IMR-90 (cell line): ENCODE results near the gene RHOG. TPM values are rescaled to one million over a fixed set of nuclear protein-coding genes. Genes with fewer than 3 reads are reported as not detected.

ENCODE experiments used
- ATAC-seq: fragments of 200-7000 bp; cut with Tn5 transposase; 2 replicates; pipeline ENCODE4 v1.9.1; 2020; ENCODE audit warnings: low read depth, mild to moderate bottlenecking, moderate library complexity
- BruUV-seq: library from RNA; stranded (reverse); fragments of 400-500 nt; replicated peaks from 2 replicates; lab custom pipeline; 2021; lab: Mats Ljungman, UMichigan
- CTCF ChIA-PET: fragments of 300-600 bp; formaldehyde crosslinking; extraction: SDS; loops from one replicate; lab custom pipeline; 2021; ENCODE audit warnings: antibody characterized with exemption; lab: Yijun Ruan, JAX
- POLR2A ChIA-PET: fragments of 300-600 bp; sonication (Branson Sonifier 250); formaldehyde crosslinking; loops from one replicate; lab custom pipeline; 2022; ENCODE audit warnings: antibody characterized with exemption; ENCODE audit not compliant: unreplicated experiment; lab: Charles Lee
- DNase-seq: peaks from one replicate; pipeline ENCODE4 v3.0.0; 2013
- H2AFZ ChIP-seq: replicated peaks from 2 replicates; pipeline ENCODE3; 2013; ENCODE audit warnings: low read length, mild to moderate bottlenecking; ENCODE audit not compliant: poor library complexity
- H2AK5ac ChIP-seq: 2 replicates; pipeline ENCODE4 v1.6.1; 2013; ENCODE audit warnings: low read depth, low read length, inconsistent platforms
- H2AK9ac ChIP-seq: replicated peaks from 2 replicates; pipeline ENCODE3; 2013; ENCODE audit warnings: mild to moderate bottlenecking, low read depth, low read length, moderate library complexity; ENCODE audit not compliant: poor library complexity
- H2BK120ac ChIP-seq: 2 replicates; pipeline ENCODE4 v1.6.1; 2013; ENCODE audit warnings: low read depth, low read length, inconsistent platforms
- H2BK15ac ChIP-seq: 3 replicates; pipeline ENCODE4 v1.6.1; 2013; ENCODE audit warnings: low read depth, low read length, inconsistent platforms
- H2BK20ac ChIP-seq: 2 replicates; pipeline ENCODE4 v1.6.1; 2013; ENCODE audit warnings: low read depth, mild to moderate bottlenecking, inconsistent platforms, low read length, moderate library complexity
- H2BK5ac ChIP-seq: 2 replicates; pipeline ENCODE4 v1.6.1; 2013; ENCODE audit warnings: mild to moderate bottlenecking, low read depth, low read length, inconsistent platforms; ENCODE audit not compliant: poor library complexity, severe bottlenecking
- H3K14ac ChIP-seq: replicated peaks from 2 replicates; pipeline ENCODE4 v1.6.1; 2013; ENCODE audit warnings: low read depth, low read length, inconsistent platforms
- H3K18ac ChIP-seq: 2 replicates; pipeline ENCODE4 v1.6.1; 2013; ENCODE audit warnings: low read depth, low read length, control low read depth
- H3K23ac ChIP-seq: 2 replicates; pipeline ENCODE4 v1.6.1; 2013; ENCODE audit warnings: low read depth, low read length, inconsistent platforms
- H3K27ac ChIP-seq: 2 replicates; pipeline ENCODE4 v1.5.1; 2013; ENCODE audit warnings: mild to moderate bottlenecking, control low read depth, low read length; ENCODE audit not compliant: insufficient read depth
- H3K27me3 ChIP-seq: 2 replicates; pipeline ENCODE4 v1.6.1; 2013; ENCODE audit warnings: low read length; ENCODE audit not compliant: control insufficient read depth, insufficient read depth
- H3K36me3 ChIP-seq: 2 replicates; pipeline ENCODE4 v1.6.1; 2013; ENCODE audit warnings: low read length, mixed read lengths; ENCODE audit not compliant: control insufficient read depth, insufficient read depth
- H3K4ac ChIP-seq: 2 replicates; pipeline ENCODE4 v1.6.1; 2013; ENCODE audit warnings: low read depth, low read length, inconsistent platforms
- H3K4me1 ChIP-seq: 2 replicates; pipeline ENCODE4 v1.6.1; 2013; ENCODE audit warnings: low read length, mixed read lengths; ENCODE audit not compliant: control insufficient read depth, insufficient read depth
- H3K4me2 ChIP-seq: 2 replicates; pipeline ENCODE4 v1.6.1; 2013; ENCODE audit warnings: low read depth, mild to moderate bottlenecking, control low read depth, low read length, moderate library complexity
- H3K4me3 ChIP-seq: 2 replicates; pipeline ENCODE4 v1.5.1; 2013; ENCODE audit warnings: low read depth, mild to moderate bottlenecking, control low read depth, low read length, moderate library complexity; ENCODE audit not compliant: insufficient read depth
- H3K56ac ChIP-seq: 2 replicates; pipeline ENCODE4 v1.6.1; 2013; ENCODE audit warnings: low read length, inconsistent platforms; ENCODE audit not compliant: insufficient read depth; ENCODE audit errors: extremely low read depth
- H3K79me1 ChIP-seq, 2 experiments: 2 replicates each; pipeline ENCODE4 v1.6.1; 2013; ENCODE audit warnings: low read length in 2 of 2, inconsistent platforms in 1 of 2, low read depth in 1 of 2
- H3K9ac ChIP-seq: 2 replicates; pipeline ENCODE4 v1.6.1; 2013; ENCODE audit warnings: low read depth, low read length, control low read depth
- H3K9me1 ChIP-seq: 2 replicates; pipeline ENCODE4 v1.6.1; 2013; ENCODE audit warnings: low read length, inconsistent platforms; ENCODE audit not compliant: insufficient read depth
- H3K9me3 ChIP-seq: 2 replicates; pipeline ENCODE4 v1.6.1; 2013; ENCODE audit warnings: low read length; ENCODE audit not compliant: control insufficient read depth, insufficient read depth
- H4K20me1 ChIP-seq: 2 replicates; pipeline ENCODE4 v1.6.1; 2013; ENCODE audit warnings: low read length, inconsistent platforms; ENCODE audit not compliant: insufficient read depth
- H4K5ac ChIP-seq: 2 replicates; pipeline ENCODE4 v1.6.1; 2013; ENCODE audit warnings: mild to moderate bottlenecking, low read depth, low read length, control low read depth
- H4K8ac ChIP-seq, 2 experiments: 2 replicates each; pipeline ENCODE4 v1.6.1; 2013; ENCODE audit warnings: low read depth in 2 of 2, low read length in 2 of 2, control low read depth in 1 of 2, inconsistent platforms in 1 of 2
- H4K91ac ChIP-seq: 2 replicates; pipeline ENCODE4 v1.6.1; 2013; ENCODE audit warnings: low read depth, low read length, inconsistent platforms; ENCODE audit not compliant: insufficient read depth
- BHLHE40 ChIP-seq: fragments of 150-350 bp; IDR thresholded peaks from 2 replicates; pipeline ENCODE4 v1.6.1; 2016; ENCODE audit warnings: mild to moderate bottlenecking, low read depth, low read length
- CEBPB ChIP-seq: IDR thresholded peaks from 2 replicates; pipeline ENCODE4 v1.6.1; 2012; ENCODE audit warnings: low read depth, low read length, improper control_type of control experiment
- CHD1 ChIP-seq: IDR thresholded peaks from 2 replicates; pipeline ENCODE4 v1.6.1; 2012; ENCODE audit warnings: low read depth, low read length, improper control_type of control experiment
- FOS ChIP-seq: fragments of 150-350 bp; IDR thresholded peaks from 2 replicates; pipeline ENCODE4 v1.6.1; 2016; ENCODE audit warnings: low read depth, low read length
- MAFK ChIP-seq: IDR thresholded peaks from 2 replicates; pipeline ENCODE4 v1.6.1; 2012; ENCODE audit warnings: low read depth, low read length, improper control_type of control experiment
- MAZ ChIP-seq: IDR thresholded peaks from 2 replicates; pipeline ENCODE4 v1.6.1; 2012; ENCODE audit warnings: low read depth, mild to moderate bottlenecking, low read length, improper control_type of control experiment, moderate library complexity, borderline replicate concordance
- MXI1 ChIP-seq: IDR thresholded peaks from 2 replicates; pipeline ENCODE4 v1.6.1; 2012; ENCODE audit warnings: low read depth, mild to moderate bottlenecking, low read length, moderate library complexity, borderline replicate concordance
- NFE2L2 ChIP-seq: fragments of 150-350 bp; IDR thresholded peaks from 2 replicates; pipeline ENCODE4 v1.6.1; 2016; ENCODE audit warnings: low read depth, mild to moderate bottlenecking, low read length
- POLR2A ChIP-seq: IDR thresholded peaks from 2 replicates; pipeline ENCODE4 v1.6.1; 2012; ENCODE audit warnings: mild to moderate bottlenecking, low read depth, low read length
- RAD21 ChIP-seq: IDR thresholded peaks from 2 replicates; pipeline ENCODE4 v1.6.1; 2012; ENCODE audit warnings: low read length, improper control_type of control experiment
- RCOR1 ChIP-seq: IDR thresholded peaks from 2 replicates; pipeline ENCODE4 v1.6.1; 2012; ENCODE audit warnings: mild to moderate bottlenecking, low read length, improper control_type of control experiment; ENCODE audit not compliant: insufficient replicate concordance
- RFX5 ChIP-seq: IDR thresholded peaks from 2 replicates; pipeline ENCODE4 v1.8.0; 2012; ENCODE audit warnings: low read depth, mild to moderate bottlenecking, low read length, moderate library complexity
- SMC3 ChIP-seq: fragments of 150-350 bp; IDR thresholded peaks from 2 replicates; pipeline ENCODE4 v1.6.1; 2016; ENCODE audit warnings: low read depth, mild to moderate bottlenecking, antibody characterized with exemption, low read length, moderate library complexity
- USF2 ChIP-seq: fragments of 150-350 bp; IDR thresholded peaks from 2 replicates; pipeline ENCODE4 v1.6.1; 2017; ENCODE audit warnings: mild to moderate bottlenecking, antibody characterized with exemption, low read length, low read depth
- WGBS, 2 experiments: methylation state at CpG; one replicate each; pipeline versions ENCODE4 v1.1.5 to v1.1.7; 2013; ENCODE audit warnings: missing lambda C conversion rate in 2 of 2; ENCODE audit not compliant: insufficient read length in 1 of 2; ENCODE audit errors: extremely low coverage in 2 of 2; 5-methylcytosine and 5-hydroxymethylcytosine counted together
- dilution Hi-C: fragments of 300-500 bp; cut with HindIII; formaldehyde crosslinking; loops from one replicate; pipeline ENCODE4 v1.14.3; 2018; ENCODE audit warnings: low sequenced_read_pairs; ENCODE audit not compliant: unreplicated experiment
- in situ Hi-C: fragments of 300-500 bp; cut with MboI; formaldehyde crosslinking; loops from 3 replicates; pipeline ENCODE4 v1.14.3; 2019; ENCODE audit warnings: low sequenced_read_pairs, inconsistent platforms, mixed read lengths
- intact Hi-C: fragments of 100-400 bp; cut with micrococcal nuclease; formaldehyde crosslinking; loops from 2 replicates; pipeline ENCODE4 v1.10.0; 2022
- polyA plus RNA-seq, 3 experiments: library from polyadenylated mRNA; depleted of rRNA; stranded (reverse); fragments of >200 nt; gene quantifications; 2 replicates each; pipeline ENCODE4 v1.2.3, GENCODE V29; 2012; ENCODE audit warnings: low replicate concordance in 1 of 3
- total RNA-seq: library from RNA; depleted of rRNA; stranded (reverse); fragments of >200 nt; gene quantifications from 2 replicates; pipeline ENCODE4 v1.2.3, GENCODE V29; 2012
- TF ChIP-seq, protein P1 (sequence below): fragments of 150-350 bp; IDR thresholded peaks from 2 replicates; pipeline ENCODE4 v1.6.1; 2016; ENCODE audit warnings: low read depth, mild to moderate bottlenecking, low read length, moderate library complexity, borderline replicate concordance
- TF ChIP-seq, protein P2 (sequence below): conservative IDR thresholded peaks from 2 replicates; pipeline ENCODE4 v1.5.1; 2012; ENCODE audit warnings: mild to moderate bottlenecking, low read depth, low read length, improper control_type of control experiment

The RHOG gene
- total and polyA plus RNA-seq, 2 of the 4 experiments (the other 2 are of a cell fraction): 16.3 to 114 TPM

- Histone ChIP-seq H3K79me1 (peaks cover 5 to 18% of the 10 kb centered on the region in 2 experiments), H3K23ac (no peak overlapping the region), H3K27ac (no peak overlapping the region), H3K9ac (no peak overlapping the region), H2AK9ac (no peak overlapping the region), H3K4me1 (peaks cover 4% of the 10 kb centered on the region), H2BK20ac (no peak overlapping the region), H3K27me3 (no peaks in the 10 kb centered on the region), H3K9me3 (no peaks in the 10 kb centered on the region), H2AFZ (no peak overlapping the region), H4K8ac (no peak overlapping the region), H3K4me2 (no peak overlapping the region), H3K56ac (no peak overlapping the region), H3K9me1 (peaks cover 16% of the 10 kb centered on the region; the same call in 1 of the 2 replicates), H4K20me1 (peaks cover 4% of the 10 kb centered on the region; the same call in 1 of the 2 replicates), H3K36me3 (peaks cover 29% of the 10 kb centered on the region), H4K91ac (no peak overlapping the region), H2BK15ac (no peak overlapping the region), H2AK5ac (no peak overlapping the region), H2BK5ac (no peak overlapping the region), H3K4ac (no peak overlapping the region), H4K5ac (no peak overlapping the region), H3K4me3 (no peak overlapping the region), H2BK120ac (no peak overlapping the region), H3K14ac (no peak overlapping the region), H3K18ac (no peak overlapping the region)
- CTCF ChIA-PET: interaction anchor here (0.7 kb wide), 1 partner anchor 14 kb away, joined by 3 read pairs; the partner anchor contains the start of gene PGAP2
- dilution Hi-C loops (no loop called here), in situ Hi-C loops (no loop called here), intact Hi-C loops (no loop called here)
- POLR2A ChIA-PET: no interaction called here
- WGBS, 2 experiments: 100% methylated on average over 6 of the region's 7 CpGs; no CpG with 5 or more reads in 1 of the 2 experiments
- BruUV-seq: no TSS peak
- TF ChIP-seq, protein P1, sequence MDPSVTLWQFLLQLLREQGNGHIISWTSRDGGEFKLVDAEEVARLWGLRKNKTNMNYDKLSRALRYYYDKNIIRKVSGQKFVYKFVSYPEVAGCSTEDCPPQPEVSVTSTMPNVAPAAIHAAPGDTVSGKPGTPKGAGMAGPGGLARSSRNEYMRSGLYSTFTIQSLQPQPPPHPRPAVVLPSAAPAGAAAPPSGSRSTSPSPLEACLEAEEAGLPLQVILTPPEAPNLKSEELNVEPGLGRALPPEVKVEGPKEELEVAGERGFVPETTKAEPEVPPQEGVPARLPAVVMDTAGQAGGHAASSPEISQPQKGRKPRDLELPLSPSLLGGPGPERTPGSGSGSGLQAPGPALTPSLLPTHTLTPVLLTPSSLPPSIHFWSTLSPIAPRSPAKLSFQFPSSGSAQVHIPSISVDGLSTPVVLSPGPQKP: no peak
- TF ChIP-seq CHD1 (no peak), RAD21 (no peak), BHLHE40 (no peak), POLR2A (no peak), NFE2L2 (no peak), USF2 (no peak), MXI1 (no peak), RCOR1 (no peak), SMC3 (no peak), MAZ (no peak), MAFK (no peak), CEBPB (no peak), FOS (no peak), RFX5 (no peak)
- TF ChIP-seq, protein P2, sequence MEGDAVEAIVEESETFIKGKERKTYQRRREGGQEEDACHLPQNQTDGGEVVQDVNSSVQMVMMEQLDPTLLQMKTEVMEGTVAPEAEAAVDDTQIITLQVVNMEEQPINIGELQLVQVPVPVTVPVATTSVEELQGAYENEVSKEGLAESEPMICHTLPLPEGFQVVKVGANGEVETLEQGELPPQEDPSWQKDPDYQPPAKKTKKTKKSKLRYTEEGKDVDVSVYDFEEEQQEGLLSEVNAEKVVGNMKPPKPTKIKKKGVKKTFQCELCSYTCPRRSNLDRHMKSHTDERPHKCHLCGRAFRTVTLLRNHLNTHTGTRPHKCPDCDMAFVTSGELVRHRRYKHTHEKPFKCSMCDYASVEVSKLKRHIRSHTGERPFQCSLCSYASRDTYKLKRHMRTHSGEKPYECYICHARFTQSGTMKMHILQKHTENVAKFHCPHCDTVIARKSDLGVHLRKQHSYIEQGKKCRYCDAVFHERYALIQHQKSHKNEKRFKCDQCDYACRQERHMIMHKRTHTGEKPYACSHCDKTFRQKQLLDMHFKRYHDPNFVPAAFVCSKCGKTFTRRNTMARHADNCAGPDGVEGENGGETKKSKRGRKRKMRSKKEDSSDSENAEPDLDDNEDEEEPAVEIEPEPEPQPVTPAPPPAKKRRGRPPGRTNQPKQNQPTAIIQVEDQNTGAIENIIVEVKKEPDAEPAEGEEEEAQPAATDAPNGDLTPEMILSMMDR: no peak
- DNase-seq: no peak
- no peak for ATAC-seq
Measured at GRCh38 chr11:3822312-3822711, 18.4 kb downstream of the RHOG start.
